Right renal cortex interstitium (tissue), 3 donors: ENCODE measurements around the gene ZNF816. TPM values are rescaled to one million over a fixed set of nuclear protein-coding genes. Genes with fewer than 3 reads are reported as not detected.
"Not testable (repeated sequence)": the region's sequence is repeated elsewhere in the genome, so short reads cannot be mapped to it uniquely, and the experiment has no call there.

ENCODE experiments used
- DNase-seq, 3 donors: peaks; one replicate each; pipeline ENCODE4 v3.0.0-alpha.2; 2013; ENCODE audit warnings: low read depth in 3 of 3, low spot score in 2 of 3
- polyA plus RNA-seq, 3 donors: library from polyadenylated mRNA; unstranded; fragments of 120-200 nt; gene quantifications; one replicate each; pipeline ENCODE4 v1.2.1, GENCODE V29; 2013; ENCODE audit not compliant: insufficient read length in 3 of 3

The ZNF816 gene
- 10 to 100 TPM; 14.4 to 18.5 (median 16.0) TPM for polyA plus RNA-seq

DNA sequence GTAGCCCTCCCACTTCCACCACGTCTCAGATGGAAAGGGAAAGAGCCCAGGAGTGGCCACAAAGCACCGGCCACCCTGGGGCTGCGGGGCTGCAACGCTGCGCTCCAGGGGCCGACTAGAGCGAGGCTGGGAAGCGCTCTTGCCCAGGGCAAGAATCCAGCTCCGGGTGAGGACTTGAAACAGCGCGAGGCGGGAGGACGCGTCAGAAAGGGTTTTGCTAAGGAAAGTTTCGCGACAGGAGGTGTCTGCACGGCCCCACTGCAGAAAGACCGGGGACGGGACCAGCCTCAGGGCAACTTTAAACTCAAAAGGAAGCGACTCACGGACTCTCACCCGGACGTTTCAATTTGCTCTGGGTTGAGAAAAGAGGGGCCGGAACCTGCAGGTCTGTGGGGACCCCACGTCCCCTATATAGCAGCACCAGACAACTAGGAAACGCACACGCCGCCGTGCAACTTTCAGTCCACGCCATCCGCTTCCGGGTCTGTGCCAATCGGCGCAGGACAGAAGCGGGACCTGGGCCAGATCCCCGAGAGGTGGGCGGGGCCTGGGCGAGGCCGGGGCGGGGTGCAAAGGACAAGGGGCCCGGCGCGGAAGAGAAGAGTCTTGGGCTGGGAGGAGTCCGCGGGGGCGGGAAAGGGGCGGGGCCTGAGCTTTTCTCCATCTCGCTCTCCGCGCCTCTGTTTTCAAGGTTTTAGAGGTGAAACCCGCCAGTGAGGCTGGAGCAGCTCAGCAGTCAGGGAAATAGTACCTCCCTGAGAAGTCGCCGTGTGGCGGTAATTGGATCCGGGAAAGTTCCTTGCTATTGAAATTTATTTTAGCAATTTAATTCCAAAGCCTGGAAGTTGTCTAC, at the start of gene ZNF816:
Gene ZNF816, minus strand, starts transcription at position 488 of the 853 bp plus-strand sequence. CDS start 6,792 bp downstream, outside the sequence.
- peak in 2 of 3 donors; percentile 87 to 89 for DNase-seq

DNA sequence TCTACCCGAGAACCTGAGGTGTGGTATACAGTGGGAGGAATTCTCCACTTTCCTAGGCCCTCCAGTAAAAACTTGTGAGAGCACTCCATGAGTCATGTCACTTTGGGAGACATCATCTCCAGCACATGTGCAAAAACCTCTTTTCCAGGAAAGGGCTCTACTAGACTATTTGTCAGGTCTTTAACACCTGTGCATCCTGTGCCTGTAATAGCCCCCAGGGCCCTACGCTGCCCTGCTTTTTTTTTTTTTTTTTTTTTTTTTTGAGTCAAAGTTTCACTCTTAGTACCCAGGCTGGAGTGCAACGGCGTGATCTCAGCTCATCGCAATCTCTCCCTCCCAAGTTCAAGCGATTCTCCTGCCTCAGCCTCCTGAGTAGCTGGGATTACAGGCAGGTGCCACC, 49.3 kb upstream of the ZNF816 start:
- DNase-seq: no peak

DNA sequence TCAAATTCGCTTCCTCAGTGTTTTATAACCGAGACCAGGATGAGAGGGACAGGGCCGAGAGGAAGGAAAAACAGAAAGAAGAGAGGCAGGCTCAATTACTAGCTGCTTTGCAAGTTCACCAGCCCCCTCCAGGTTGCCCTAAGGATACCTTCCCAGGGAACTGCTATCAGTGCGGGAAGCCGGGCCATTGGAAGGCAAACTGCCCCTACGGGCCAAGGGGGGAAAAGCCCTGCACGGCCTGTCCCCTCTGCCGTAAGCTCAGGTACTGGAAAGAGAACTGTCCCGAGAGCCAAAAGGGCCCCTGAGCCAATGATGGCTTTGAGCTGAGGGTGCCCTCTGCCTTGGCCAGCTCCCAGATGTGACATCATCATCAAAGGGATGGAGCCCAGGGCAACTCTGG, 47.8 kb upstream of the ZNF816 start:
- DNase-seq: no peak

DNA sequence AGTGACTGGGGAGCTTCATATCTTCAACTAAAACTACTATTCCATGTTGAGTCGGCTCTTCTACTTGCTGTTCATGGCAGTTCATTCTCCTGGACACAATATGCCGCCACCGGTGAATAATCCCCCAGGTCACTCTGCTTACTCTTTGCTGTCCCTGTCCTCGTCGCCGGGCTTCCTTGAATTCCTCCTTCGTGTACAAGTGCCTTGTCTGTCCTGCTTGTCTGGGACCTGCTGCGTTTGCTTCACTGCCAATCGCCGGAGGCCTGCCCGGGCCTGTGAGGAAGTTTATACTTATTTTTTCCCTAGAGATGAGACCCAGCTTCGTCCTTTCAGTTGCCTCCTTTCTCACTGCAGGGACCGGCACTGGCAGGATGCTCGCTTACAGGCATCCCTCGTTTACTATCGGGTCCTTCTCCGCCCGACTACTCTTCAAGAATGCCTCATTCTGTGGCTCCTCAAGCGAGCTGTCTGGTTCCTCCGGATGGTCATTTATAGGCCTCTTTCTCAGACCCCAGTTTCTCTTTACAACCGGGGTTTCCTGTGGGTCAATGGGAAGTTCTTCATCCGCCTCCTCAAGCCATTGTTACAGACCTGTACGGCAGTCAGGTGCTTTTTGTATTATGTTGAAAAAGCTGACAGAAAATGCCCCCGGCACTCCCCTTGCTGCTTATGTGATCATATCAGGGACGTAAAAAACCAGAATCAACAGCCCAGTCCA, 45.5 kb upstream of the ZNF816 start:
- DNase-seq: no peak

DNA sequence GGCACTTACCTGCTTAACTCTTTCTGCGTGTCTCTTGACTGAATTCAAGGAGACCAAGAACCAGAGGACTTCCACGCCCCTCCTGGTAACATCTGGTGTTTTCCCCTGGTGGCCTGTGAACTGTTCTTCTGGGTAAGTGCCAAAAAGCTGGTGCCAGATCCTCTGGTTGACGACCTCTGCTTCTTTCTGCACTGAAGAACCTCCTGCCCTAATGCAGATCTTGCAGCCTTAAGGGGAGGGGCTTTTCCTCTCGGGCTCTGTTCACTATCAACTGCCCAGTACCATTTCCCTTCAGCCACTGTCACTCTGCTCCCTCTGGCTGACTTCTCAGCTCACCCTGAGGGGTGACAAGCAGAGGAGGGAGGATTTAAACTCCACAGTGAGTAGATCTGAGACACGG, 44.9 kb upstream of the ZNF816 start:
- DNase-seq: no peak

DNA sequence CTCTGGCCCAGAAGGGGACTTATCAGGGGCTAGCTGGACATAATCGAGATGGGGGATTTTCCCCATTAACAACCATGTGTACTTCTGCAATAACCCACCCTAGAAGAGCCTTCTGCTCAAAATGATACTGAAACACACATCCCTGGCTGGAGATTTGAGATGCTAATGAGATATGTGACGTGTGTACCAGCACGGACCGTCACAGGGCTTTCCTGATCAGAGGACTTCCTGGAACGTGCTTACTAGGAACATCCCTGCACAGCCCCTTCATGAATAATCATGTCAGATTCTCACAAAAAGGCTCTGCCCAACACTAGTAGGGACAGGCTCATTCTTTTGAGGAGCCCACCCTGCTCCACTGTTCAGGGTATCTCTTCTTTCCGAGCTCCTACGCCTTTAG, 44.5 kb upstream of the ZNF816 start:
- DNase-seq: no peak

DNA sequence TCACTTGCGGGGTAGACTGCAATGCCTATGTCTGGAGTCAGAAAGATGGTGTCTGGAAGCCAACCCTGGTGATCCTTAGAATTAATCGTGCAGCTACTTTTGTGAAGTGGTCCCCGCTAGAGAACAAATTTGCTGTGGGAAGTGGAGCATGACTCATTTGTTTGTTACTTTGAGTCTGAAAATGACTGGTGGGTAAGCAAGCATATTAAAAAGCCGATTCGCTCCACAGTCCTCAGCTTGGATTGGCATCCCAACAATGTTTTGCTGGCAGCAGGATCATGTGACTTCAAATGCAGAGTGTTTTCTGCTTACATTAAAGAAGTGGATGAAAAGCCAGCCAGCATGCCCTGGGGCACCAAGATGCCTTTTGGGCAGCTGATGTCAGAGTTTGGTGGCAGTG, 41.6 kb upstream of the ZNF816 start:
- DNase-seq: no peak

DNA sequence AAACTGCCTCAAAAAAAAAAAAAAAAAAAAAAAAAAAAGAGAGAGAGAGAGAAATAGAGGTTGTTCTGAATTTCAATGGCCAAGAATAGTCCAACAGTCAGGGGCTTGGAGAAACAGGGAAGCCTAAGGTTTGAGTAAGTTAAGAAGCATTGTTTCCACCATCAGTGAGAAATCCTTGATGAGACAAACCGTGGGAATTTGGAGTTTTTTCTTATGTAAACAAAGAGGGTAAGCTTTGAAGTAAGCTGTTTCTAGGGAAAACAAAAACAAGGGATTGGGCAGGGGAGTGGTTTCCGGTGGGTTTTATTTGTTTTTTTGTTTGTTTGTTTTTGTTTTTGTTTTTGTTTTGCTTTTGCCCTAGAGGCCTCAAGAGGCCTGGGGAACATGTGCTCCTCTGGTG, 39.8 kb upstream of the ZNF816 start:
- no peak for DNase-seq

DNA sequence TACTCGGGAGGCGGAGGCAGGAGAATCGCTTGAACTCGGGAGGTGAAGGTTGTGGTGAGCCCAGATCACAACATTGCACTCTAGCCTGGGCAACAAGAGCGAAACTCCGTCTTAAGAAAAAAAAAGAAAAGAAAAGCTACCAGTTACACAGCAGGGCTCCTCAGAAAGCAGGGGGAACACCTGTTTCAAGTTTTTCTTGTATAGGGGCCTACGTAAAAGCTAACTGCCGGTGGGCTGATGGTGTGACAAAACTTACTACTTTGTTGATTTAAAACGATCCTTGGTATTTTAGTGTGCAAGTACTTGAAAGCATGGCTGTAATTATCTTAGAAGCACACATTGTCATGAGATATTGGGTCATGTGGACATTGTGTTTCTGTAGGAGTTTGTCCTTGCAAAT, 35.3 kb upstream of the ZNF816 start:
- DNase-seq: no peak

DNA sequence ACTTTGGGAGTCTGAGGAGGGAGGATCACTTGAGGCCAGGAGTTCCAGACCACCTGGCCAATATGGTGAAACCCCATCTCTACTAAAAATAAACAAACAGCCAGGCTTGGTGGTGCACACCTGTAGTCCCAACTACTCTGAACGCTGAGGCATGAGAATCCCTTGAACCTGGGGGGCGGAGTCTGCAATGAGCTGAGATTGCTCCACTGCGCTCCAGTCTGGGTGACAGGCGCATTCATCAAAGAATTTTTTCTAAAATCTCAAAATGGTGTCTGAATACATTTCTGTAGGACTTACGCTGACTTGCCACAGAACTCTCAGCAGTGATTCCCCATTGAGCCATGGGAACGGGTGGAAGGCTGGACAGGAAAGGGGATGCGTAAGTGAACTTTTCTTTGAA, 33.0 kb upstream of the ZNF816 start:
- DNase-seq: no peak

DNA sequence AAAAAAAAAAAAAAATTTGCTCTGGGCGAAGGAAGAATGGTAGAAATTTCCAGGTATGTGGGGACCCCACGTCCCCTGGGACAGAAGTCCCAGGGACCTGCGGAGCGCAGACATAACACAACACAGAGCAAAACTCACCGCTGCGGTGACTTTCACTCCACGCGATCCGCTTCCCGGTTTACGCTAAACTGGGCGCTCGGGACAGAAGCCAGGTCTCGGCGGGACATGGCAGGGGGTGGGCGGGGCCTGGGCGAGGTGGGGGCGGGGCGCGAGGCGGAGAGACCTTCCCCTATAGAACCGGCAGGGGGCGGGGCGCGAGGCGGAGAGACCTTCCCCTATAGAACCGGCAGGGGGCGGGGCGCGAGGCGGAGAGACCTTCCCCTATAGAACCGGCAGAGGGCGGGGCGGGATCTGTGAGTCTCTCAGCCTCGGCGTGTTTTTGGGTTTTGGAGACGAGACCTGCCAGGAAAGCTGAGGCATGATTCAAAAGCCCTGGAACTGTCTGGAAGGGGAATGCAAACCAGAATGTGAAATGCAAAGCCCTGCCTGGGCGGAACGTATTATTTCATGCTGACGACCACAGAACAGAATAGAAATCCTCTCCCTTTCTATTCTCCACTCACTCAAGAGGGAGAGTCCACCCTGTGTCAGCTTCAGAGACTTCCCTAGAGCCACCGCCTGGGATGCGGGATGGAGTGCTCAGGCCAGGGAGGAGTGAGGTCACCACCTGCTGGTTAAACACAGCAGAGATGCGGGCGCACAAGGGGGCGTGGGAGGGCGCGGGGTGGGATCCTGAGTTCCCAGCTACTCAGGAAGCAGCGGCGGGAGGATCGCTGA, 30.9 kb upstream of the ZNF816 start:
- peak; percentile 47 to 68 (median 60) for DNase-seq

DNA sequence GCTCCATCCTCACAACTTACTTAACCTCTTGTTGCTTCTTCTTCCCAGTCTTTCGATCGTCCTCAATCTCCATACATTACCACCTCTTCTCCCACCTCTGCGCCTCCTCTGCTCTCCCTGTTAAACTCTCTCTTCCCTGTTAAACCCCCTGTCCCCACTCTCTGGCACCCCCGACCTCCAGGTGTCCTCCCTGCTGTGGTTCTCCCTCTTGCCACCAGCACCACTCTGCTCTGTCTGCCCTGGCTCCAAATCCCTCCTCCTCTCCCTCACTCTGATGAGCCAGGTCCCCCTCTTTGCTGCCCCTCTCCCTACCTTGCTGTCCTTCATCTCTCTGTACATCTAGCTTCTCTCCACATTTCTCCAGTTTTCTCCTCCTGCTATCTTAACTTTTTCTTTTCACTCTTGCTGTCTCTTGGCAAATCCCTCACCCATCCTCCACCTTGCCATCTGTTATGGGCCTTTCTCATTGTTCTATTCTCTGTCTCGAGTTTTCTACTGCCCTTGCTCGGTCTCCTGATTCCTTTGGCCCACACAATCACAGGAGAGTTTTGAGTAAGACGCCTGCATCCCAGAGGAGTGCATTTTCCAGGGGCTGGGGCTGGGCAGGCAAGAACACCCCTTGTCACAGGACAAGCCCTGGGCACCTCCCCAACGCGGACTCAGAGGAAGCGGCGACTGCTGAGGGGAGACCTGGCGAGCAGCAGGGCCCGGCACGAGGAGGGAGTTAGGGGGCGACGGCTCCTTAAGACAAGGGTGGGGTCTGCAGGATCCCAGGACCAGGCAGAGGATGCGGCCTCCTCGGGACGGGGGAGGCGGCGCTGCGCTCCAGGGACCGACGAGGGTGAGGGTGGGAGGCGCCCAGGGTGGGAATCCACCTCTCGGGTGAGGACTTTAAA, 29.7 kb upstream of the ZNF816 start:
- DNase-seq: no peak

DNA sequence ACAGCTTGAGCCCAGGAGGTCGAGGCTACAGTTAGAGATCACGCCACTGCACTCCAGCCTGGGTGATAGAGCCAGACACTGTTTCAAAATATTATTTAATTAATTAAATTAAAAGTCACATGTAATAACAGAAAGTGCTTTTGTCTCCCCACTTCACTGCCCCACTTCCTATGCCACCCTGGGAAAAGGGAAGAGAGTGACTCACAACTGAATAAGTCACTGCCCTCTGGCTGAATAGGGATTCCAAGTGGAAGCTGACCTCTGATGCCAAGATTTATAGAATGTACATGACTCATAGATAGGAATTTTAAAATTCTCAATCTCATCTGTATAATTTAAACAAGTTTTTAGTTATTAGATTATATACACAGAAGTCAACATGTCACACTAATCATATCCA, 28.8 kb upstream of the ZNF816 start:
- no peak for DNase-seq

DNA sequence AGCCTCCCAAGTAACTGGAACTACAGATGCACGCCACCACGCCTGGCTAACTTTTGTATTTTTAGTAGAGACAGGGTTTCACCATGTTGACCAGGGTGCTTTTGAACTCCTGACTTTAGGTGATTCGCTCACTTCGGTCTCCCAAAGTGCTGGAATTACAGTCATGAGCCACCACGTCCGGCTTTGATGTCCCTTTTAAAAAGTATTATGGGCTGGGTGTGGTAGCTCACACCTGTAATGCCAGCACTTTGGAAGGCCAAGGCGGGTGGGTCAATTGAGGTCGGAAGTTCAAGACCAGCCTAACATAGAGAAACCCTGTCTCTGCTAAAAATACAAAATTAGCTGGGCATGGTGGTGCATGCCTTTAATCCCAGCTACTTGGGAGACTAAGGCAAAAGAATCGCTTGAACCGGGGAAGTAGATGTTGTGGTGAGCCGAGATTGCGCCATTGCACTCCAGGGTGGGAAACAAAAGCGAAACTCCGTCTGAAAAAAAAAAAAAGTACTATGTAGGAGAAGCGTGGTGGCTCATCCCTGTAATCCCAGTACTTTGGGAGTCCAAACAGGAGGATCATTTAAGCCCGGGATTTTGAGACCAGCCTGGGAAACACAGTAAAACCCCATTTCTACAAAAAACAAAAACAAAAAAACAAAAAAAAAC, 28.2 kb upstream of the ZNF816 start:
- DNase-seq: no peak

DNA sequence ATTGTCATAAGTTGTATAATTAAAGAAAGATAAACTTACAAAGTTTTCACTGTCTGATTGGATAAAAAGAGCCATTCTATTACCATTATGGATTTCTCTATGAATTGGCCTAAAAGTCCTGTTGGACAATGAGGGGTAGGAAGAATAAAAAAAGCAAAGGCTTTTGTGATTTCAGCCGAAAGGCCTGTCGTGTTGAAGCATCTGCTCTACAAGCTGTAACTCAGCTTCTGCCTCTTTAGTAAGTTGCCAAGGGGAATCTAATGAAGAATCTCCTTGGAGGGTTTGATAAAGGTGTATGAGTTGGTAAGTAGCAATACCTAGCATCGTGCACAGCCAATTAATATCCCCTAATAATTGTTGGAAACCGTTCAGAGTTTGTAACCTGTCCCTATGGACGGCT, 25.8 kb upstream of the ZNF816 start:
- DNase-seq: no peak

DNA sequence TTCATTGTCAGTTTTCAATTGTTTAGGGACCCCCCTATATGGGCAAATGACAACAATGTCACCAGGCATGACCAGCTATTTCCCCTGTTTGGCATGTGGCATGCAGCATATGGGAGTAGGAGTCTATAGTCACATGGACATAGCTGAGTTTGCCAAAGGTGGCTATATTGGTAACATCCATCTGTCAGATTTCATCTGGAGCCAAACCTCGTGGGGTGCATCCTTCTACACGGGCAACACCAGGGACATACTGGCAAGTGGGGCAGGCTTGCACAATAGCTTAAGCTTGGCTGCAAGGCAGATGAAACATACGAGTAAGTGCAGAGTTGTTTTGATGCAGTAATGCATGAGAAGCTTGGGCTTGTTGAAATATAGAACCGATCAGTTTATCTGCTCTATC, 24.5 kb upstream of the ZNF816 start:
- DNase-seq: no peak

DNA sequence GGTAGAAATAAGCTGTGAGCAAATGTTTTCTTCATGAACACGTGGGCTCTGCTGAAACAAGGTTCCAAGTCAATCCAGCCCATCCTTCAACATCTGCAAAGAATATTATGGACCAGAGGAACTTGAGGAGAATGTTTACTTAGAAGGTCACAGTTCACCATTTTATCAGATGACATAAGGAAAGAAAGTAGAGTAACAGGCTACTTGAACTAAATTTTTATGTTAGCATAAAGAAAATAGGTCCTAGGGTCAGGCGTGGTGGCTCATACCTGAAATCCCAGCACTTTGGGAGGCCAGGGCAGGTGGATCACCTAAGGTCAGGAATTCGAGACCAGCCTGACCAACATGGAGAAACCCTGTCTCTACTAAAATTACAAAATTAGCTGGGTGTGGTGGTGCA, 20.5 kb upstream of the ZNF816 start:
- not testable (repeated sequence) for DNase-seq

DNA sequence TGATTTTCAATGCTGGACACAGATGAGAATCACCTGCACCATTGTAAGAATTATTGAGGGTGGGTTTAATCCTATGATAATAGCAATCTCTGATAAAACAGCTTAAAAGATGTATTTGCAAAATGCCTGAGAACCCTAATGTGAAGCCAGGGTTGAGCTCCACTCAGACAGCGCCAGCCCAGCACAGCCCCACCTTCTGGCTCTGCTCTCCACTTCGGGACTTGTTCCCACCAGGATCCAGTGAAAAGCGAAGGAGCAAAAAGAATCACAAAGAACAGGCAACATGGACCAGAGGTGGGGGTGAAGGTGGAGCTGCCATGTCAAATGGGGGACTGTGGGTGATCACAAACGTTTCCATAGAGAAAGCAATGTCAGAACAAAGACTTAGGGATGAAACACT, 18.6 kb upstream of the ZNF816 start:
- no peak for DNase-seq

DNA sequence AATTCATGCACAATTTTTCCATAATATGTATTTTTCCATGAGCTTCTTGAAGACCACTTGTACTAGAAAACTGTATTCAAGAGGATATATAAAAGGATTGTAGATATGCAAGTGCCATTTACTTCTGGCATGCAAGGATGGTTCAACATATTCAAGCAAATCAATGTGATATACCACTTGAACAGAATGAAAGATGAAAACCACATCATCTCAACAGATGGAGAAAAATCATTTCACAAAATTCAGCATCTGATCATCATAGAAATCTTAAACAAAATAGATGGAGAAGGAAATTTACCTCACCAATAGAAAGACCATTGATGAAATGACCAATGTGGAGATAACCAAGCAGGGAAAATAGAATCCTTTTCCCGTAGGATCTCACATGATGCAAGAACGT, 5.1 kb upstream of the ZNF816 start:
- DNase-seq: no peak

DNA sequence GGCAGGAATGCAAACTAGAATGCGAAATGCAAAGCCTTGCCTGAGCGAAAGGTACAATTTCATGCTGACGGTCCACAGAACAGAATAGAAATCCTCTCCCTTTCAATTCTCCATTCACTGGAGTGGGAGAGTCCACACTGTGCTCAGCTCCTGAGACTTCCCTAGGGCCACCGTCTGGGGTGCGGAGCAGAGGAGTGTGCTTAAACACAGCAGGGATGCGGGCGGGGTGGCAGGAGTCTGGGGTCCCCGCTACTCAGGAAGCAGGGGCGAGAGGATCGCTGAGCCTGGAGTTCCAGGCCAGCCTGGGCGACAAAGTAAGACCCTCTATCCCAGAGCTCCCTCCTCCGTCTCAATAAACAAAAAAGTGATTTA, 552 bp upstream of the ZNF816 start:
- DNase-seq: no peak
